ENCODE measurements around the gene HPGD.

The HPGD gene

GRCh38 chr4:174479140-174479539, 43.1 kb downstream of the HPGD start:
- no peak overlapping the region for H3K4me3 ChIP-seq (ENCODE audit: low read depth, low read length)

GRCh38 chr4:174475528-174475927, 46.8 kb downstream of the HPGD start:
- no peak overlapping the region for H3K4me3 ChIP-seq (ENCODE audit: low read depth, low read length)

GRCh38 chr4:174474457-174475075, 47.7 kb downstream of the HPGD start:
- H3K4me3 ChIP-seq (ENCODE audit: low read depth, low read length), result no peak overlapping the region

GRCh38 chr4:174467107-174467506, 55.2 kb downstream of the HPGD start:
- H3K4me3 ChIP-seq (ENCODE audit: low read depth, low read length), result no peak overlapping the region

GRCh38 chr4:174464949-174465348, 57.3 kb downstream of the HPGD start:
- no peak overlapping the region for H3K4me3 ChIP-seq (ENCODE audit: low read depth, low read length)

- no peak overlapping the region for H3K4me3 ChIP-seq (ENCODE audit: low read depth, low read length)
Measured at GRCh38 chr4:174461466-174462106, 60.7 kb downstream of the HPGD start.

- H3K4me3 ChIP-seq (ENCODE audit: low read depth, low read length), result no peak overlapping the region
Measured at GRCh38 chr4:174460684-174461083, 61.6 kb downstream of the HPGD start.

- H3K4me3 ChIP-seq (ENCODE audit: low read depth, low read length), result no peak overlapping the region
Measured at GRCh38 chr4:174457468-174457867, 64.8 kb downstream of the HPGD start.

GRCh38 chr4:174454815-174455473, 67.3 kb downstream of the HPGD start:
- H3K4me3 ChIP-seq (ENCODE audit: low read depth, low read length), result no peak overlapping the region

GRCh38 chr4:174451718-174452296, 70.5 kb downstream of the HPGD start:
- no peak overlapping the region for H3K4me3 ChIP-seq (ENCODE audit: low read depth, low read length)

GRCh38 chr4:174450786-174451125, 71.5 kb downstream of the HPGD start:
- no peak overlapping the region for H3K4me3 ChIP-seq (ENCODE audit: low read depth, low read length)

- no peak overlapping the region for H3K4me3 ChIP-seq (ENCODE audit: low read depth, low read length)
Measured at GRCh38 chr4:174449944-174450785, 72.1 kb downstream of the HPGD start.

- H3K4me3 ChIP-seq (ENCODE audit: low read depth, low read length), result no peak overlapping the region
Measured at GRCh38 chr4:174449152-174449551, 73.1 kb downstream of the HPGD start.

GRCh38 chr4:174444390-174444789, 77.9 kb downstream of the HPGD start:
- H3K4me3 ChIP-seq (ENCODE audit: low read depth, low read length), result no peak overlapping the region
